ENCODE data around the gene NUBPL. TPM values are rescaled to one million over a fixed set of nuclear protein-coding genes. Genes with fewer than 3 reads are reported as not detected.
"Not testable (repeated sequence)": the region's sequence is repeated elsewhere in the genome, so short reads cannot be mapped to it uniquely, and the experiment has no call there.

Gene NUBPL
- total and polyA plus RNA-seq, 2 donors from 2014 or later, result 11.2 to 16.2 TPM

- H3K9me3 ChIP-seq (ENCODE audit: control insufficient read depth in 2 of 3, insufficient read depth in 1 of 3, low read length in 3 of 3), result peaks cover 0 to 4% (median 0%) of the 10 kb centered on the region in 3 donors
- H3K36me3 ChIP-seq (ENCODE audit: control insufficient read depth in 2 of 3, insufficient read depth in 3 of 3, low read length in 3 of 3), result no peaks in the 10 kb centered on the region
- no peak overlapping the region for H3K27ac ChIP-seq (ENCODE audit: low read depth in 2 of 2, low read length in 2 of 2)
- TF ChIP-seq CTCF (IDR thresholded peaks at IDR 0.05; ENCODE audit: borderline replicate concordance, extremely low read depth, insufficient read depth), result no peak
- intact Hi-C loops (cut with DNase I), result no loop called here
- no peak for FAIRE-seq
- no peak for DNase-seq
- H3K4me3 ChIP-seq (ENCODE audit: low read length in 3 of 3), result no peak overlapping the region
- no peaks in the 10 kb centered on the region for H3K27me3 ChIP-seq (ENCODE audit: control insufficient read depth, insufficient read depth, low read length)
- no peak overlapping the region for H3K9ac ChIP-seq (ENCODE audit: low read length in 3 of 3)
- no peaks in the 10 kb centered on the region for H3K4me1 ChIP-seq (ENCODE audit: control insufficient read depth in 2 of 3, insufficient read depth in 2 of 3, low read depth in 1 of 3, low read length in 3 of 3)
Measured at GRCh38 chr14:31611778-31612433, 50.7 kb downstream of the NUBPL start.

GRCh38 chr14:31613188-31613587 lies 52.0 kb downstream of the NUBPL start:
- no peak for TF ChIP-seq CTCF (IDR thresholded peaks at IDR 0.05; ENCODE audit: borderline replicate concordance, extremely low read depth, insufficient read depth)
- no peaks in the 10 kb centered on the region for H3K36me3 ChIP-seq (ENCODE audit: control insufficient read depth in 2 of 3, insufficient read depth in 3 of 3, low read length in 3 of 3)

GRCh38 chr14:31618884-31619283 lies 57.7 kb downstream of the NUBPL start:
- H3K9me3 ChIP-seq (ENCODE audit: control insufficient read depth in 2 of 3, insufficient read depth in 1 of 3, low read length in 3 of 3); FAIRE-seq; DNase-seq; H3K4me1 ChIP-seq (ENCODE audit: control insufficient read depth in 2 of 3, insufficient read depth in 2 of 3, low read depth in 1 of 3, low read length in 3 of 3); H3K9ac ChIP-seq (ENCODE audit: low read length in 3 of 3); H3K27me3 ChIP-seq (ENCODE audit: control insufficient read depth, insufficient read depth, low read length); H3K36me3 ChIP-seq (ENCODE audit: control insufficient read depth in 2 of 3, insufficient read depth in 3 of 3, low read length in 3 of 3); H3K4me3 ChIP-seq (ENCODE audit: low read length in 3 of 3); H3K27ac ChIP-seq (ENCODE audit: low read depth in 2 of 2, low read length in 2 of 2); intact Hi-C loops (cut with DNase I): not testable (repeated sequence)

More at GRCh38 chr14:31613188-31613587, 52.0 kb downstream of the NUBPL start:
- Histone ChIP-seq H3K27me3 (ENCODE audit: control insufficient read depth, insufficient read depth, low read length) (no peaks in the 10 kb centered on the region), H3K9ac (ENCODE audit: low read length in 3 of 3) (no peak overlapping the region), H3K4me1 (ENCODE audit: control insufficient read depth in 2 of 3, insufficient read depth in 2 of 3, low read depth in 1 of 3, low read length in 3 of 3) (no peaks in the 10 kb centered on the region), H3K9me3 (ENCODE audit: control insufficient read depth in 2 of 3, insufficient read depth in 1 of 3, low read length in 3 of 3) (peaks cover 0 to 4% (median 0%) of the 10 kb centered on the region in 3 donors), H3K27ac (ENCODE audit: low read depth in 2 of 2, low read length in 2 of 2) (no peak overlapping the region), H3K4me3 (ENCODE audit: low read length in 3 of 3) (no peak overlapping the region)
- DNase-seq (no peak), FAIRE-seq (no peak)
- intact Hi-C loops (cut with DNase I), result no loop called here

GRCh38 chr14:31619440-31619839 lies 58.2 kb downstream of the NUBPL start:
- TF ChIP-seq CTCF (IDR thresholded peaks at IDR 0.05; ENCODE audit: borderline replicate concordance, extremely low read depth, insufficient read depth), result no peak
- H3K4me3 ChIP-seq (ENCODE audit: low read length in 3 of 3), result no peak overlapping the region
- DNase-seq, result no peak
- intact Hi-C loops (cut with DNase I), result no loop called here
- H3K27ac ChIP-seq (ENCODE audit: low read depth in 2 of 2, low read length in 2 of 2), result no peak overlapping the region
- peaks cover 0 to 5% (median 0%) of the 10 kb centered on the region in 3 donors for H3K9me3 ChIP-seq (ENCODE audit: control insufficient read depth in 2 of 3, insufficient read depth in 1 of 3, low read length in 3 of 3)
- no peaks in the 10 kb centered on the region for H3K36me3 ChIP-seq (ENCODE audit: control insufficient read depth in 2 of 3, insufficient read depth in 3 of 3, low read length in 3 of 3)
- FAIRE-seq, result no peak
- no peaks in the 10 kb centered on the region for H3K27me3 ChIP-seq (ENCODE audit: control insufficient read depth, insufficient read depth, low read length)
- H3K9ac ChIP-seq (ENCODE audit: low read length in 3 of 3), result no peak overlapping the region
- no peaks in the 10 kb centered on the region for H3K4me1 ChIP-seq (ENCODE audit: control insufficient read depth in 2 of 3, insufficient read depth in 2 of 3, low read depth in 1 of 3, low read length in 3 of 3)

- H3K4me3 ChIP-seq (ENCODE audit: low read length in 3 of 3); FAIRE-seq; H3K27ac ChIP-seq (ENCODE audit: low read depth in 2 of 2, low read length in 2 of 2); H3K27me3 ChIP-seq (ENCODE audit: control insufficient read depth, insufficient read depth, low read length); H3K36me3 ChIP-seq (ENCODE audit: control insufficient read depth in 2 of 3, insufficient read depth in 3 of 3, low read length in 3 of 3); DNase-seq; H3K9ac ChIP-seq (ENCODE audit: low read length in 3 of 3); H3K9me3 ChIP-seq (ENCODE audit: control insufficient read depth in 2 of 3, insufficient read depth in 1 of 3, low read length in 3 of 3); intact Hi-C loops (cut with DNase I); H3K4me1 ChIP-seq (ENCODE audit: control insufficient read depth in 2 of 3, insufficient read depth in 2 of 3, low read depth in 1 of 3, low read length in 3 of 3): not testable (repeated sequence)
Measured at GRCh38 chr14:31620898-31621297, 59.7 kb downstream of the NUBPL start.

Data from kidney (tissue), 14 donors.